ENCODE data around the gene SLC24A1. TPM values are rescaled to one million over a fixed set of nuclear protein-coding genes. Genes with fewer than 3 reads are reported as not detected.

The SLC24A1 gene
- total RNA-seq, 3 donors from 2014 or later: 6.5 to 10.3 (median 8.4) TPM

- DNase-seq (no peak), ATAC-seq (no peak)
- intact Hi-C loops (cut with DNase I, micrococcal nuclease): no loop called here
- H3K9me3 ChIP-seq: no peaks in the 10 kb centered on the region
- H3K4me1 ChIP-seq (ENCODE audit: low read depth): no peaks in the 10 kb centered on the region
- no peak for TF ChIP-seq CTCF (IDR thresholded peaks at IDR 0.05)
- no peaks in the 10 kb centered on the region for H3K36me3 ChIP-seq (ENCODE audit: low read depth)
- no peak overlapping the region for H3K4me3 ChIP-seq
Measured at GRCh38 chr15:65579762-65580161, 42.0 kb upstream of the SLC24A1 start.

DNA sequence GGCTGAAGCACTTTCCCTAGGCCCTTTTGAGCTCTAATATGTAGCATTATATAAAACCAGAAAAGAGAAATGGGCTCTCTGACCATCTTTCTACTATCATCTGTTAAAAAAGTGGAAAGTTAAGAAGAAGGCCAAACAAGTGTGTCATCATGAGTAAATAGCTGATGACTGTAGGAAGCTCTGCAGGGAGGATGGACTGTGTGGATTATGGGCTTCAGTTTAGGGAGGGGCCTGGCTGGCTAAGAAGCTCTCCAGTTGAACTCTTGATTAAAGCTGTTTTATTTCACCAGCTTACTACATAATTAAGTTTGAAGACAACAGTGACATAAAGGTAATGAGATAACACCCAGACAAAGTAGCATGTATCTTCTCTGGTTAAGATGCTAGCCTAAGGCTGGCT is 41.5 kb upstream of the SLC24A1 start:
- no peak for TF ChIP-seq CTCF (IDR thresholded peaks at IDR 0.05)
- no peaks in the 10 kb centered on the region for H3K4me1 ChIP-seq (ENCODE audit: low read depth)
- intact Hi-C loops (cut with DNase I, micrococcal nuclease): no loop called here
- ATAC-seq (no peak), DNase-seq (no peak)
- H3K36me3 ChIP-seq (ENCODE audit: low read depth): no peaks in the 10 kb centered on the region
- no peak overlapping the region for H3K4me3 ChIP-seq
- no peaks in the 10 kb centered on the region for H3K9me3 ChIP-seq

DNA sequence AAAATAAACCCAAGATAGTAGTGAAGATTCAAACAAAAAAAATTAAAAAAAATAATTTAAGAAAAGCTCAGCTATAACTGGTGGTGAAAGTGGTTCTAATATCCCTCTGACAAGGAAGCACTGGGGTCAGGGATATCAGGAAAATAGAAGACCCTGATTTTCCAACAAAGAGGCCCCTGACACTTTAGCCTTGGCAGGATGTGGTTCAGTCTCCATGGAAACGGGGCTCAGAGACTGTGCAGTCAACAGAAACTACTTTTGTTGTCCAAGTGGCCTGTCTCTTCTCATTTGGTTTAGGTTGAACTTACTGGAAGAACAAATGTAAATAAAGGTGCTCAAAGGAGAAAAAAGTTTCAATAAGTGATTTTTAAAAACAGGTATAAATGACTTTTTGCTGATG is 38.0 kb upstream of the SLC24A1 start:
- H3K36me3 ChIP-seq (ENCODE audit: low read depth): no peaks in the 10 kb centered on the region
- no peaks in the 10 kb centered on the region for H3K4me1 ChIP-seq (ENCODE audit: low read depth)
- DNase-seq: peak in 1 of 3 donors; percentile 21
- no peak for TF ChIP-seq CTCF (IDR thresholded peaks at IDR 0.05)
- ATAC-seq: no peak
- no peaks in the 10 kb centered on the region for H3K9me3 ChIP-seq
- H3K4me3 ChIP-seq: no peak overlapping the region
- intact Hi-C loops (cut with DNase I, micrococcal nuclease): no loop called here

DNA sequence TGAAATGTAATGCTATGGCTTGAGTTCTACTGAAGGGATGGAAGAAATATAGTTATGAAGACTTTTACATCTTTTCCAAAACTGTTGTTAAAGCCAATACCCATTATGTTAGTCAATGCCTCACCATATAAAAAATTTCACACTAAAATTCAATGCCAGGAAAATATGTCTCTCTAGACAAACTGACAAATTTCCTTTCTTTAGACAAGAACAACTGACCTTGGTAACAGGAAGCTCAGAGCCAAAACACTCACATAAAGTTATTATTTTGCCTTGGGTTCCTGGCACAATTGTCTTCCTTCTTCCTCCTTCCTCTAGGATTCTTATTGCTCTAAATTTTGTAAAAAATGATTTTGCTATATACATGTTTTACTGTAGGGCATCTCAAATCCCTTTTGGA is 37.5 kb upstream of the SLC24A1 start:
- no peak for ATAC-seq
- intact Hi-C loops (cut with DNase I, micrococcal nuclease): no loop called here
- no peak for TF ChIP-seq CTCF (IDR thresholded peaks at IDR 0.05)
- no peaks in the 10 kb centered on the region for H3K9me3 ChIP-seq
- H3K36me3 ChIP-seq (ENCODE audit: low read depth): no peaks in the 10 kb centered on the region
- no peak for DNase-seq
- no peaks in the 10 kb centered on the region for H3K4me1 ChIP-seq (ENCODE audit: low read depth)
- no peak overlapping the region for H3K4me3 ChIP-seq

DNA sequence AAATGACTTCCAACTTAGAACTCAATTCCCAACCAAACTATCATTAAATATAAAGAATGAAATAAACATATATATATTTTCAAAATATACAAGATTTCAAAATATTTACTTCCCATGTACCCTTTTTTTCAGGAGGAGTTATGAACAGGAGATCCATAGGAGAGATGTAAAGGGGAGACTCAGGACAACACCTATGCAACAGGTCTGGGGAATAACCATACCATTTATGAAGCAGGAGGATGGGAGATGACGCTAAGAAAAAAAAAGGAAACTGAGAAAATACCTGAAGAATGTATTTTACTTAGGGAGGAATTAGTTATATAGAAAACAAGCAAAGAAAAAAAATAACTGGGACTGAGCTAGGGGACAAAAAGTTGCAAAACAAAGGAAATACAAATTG is 34.6 kb upstream of the SLC24A1 start:
- no peak for ATAC-seq
- no peak for DNase-seq
- H3K4me3 ChIP-seq: no peak overlapping the region
- TF ChIP-seq CTCF (IDR thresholded peaks at IDR 0.05): no peak
- intact Hi-C loops (cut with DNase I, micrococcal nuclease): no loop called here
- H3K4me1 ChIP-seq (ENCODE audit: low read depth): no peaks in the 10 kb centered on the region
- no peaks in the 10 kb centered on the region for H3K9me3 ChIP-seq
- H3K36me3 ChIP-seq (ENCODE audit: low read depth): no peaks in the 10 kb centered on the region

- DNase-seq (no peak), ATAC-seq (no peak)
- no peak for TF ChIP-seq CTCF (IDR thresholded peaks at IDR 0.05)
Measured at GRCh38 chr15:65595960-65596359, 25.8 kb upstream of the SLC24A1 start.

More at GRCh38 chr15:65595960-65596359, 25.8 kb upstream of the SLC24A1 start:
- intact Hi-C loops (cut with DNase I, micrococcal nuclease): no loop called here
- H3K4me3 ChIP-seq: no peak overlapping the region
- H3K4me1 ChIP-seq (ENCODE audit: low read depth): no peaks in the 10 kb centered on the region
- H3K36me3 ChIP-seq (ENCODE audit: low read depth): peaks cover 8% of the 10 kb centered on the region
- H3K9me3 ChIP-seq: no peaks in the 10 kb centered on the region
